Astrocyte (in vitro differentiated cells and primary cell): ENCODE measurements around the gene DOCK10.

Experiments used
- EZH2 ChIP-seq: IDR thresholded peaks from 2 replicates; pipeline ENCODE4 v1.6.1; 2012; ENCODE audit warnings: mild to moderate bottlenecking, low read length, inconsistent platforms; ENCODE audit not compliant: insufficient read depth
- TF ChIP-seq, protein P1 (sequence below): IDR thresholded peaks from 2 replicates; pipeline ENCODE4 v1.5.1; 2011; ENCODE audit warnings: low read depth, mild to moderate bottlenecking, inconsistent platforms, low read length, moderate library complexity; ENCODE audit not compliant: insufficient read depth

GRCh38 chr2:224849264-224849663 is 193.0 kb downstream of the DOCK10 start:
- TF ChIP-seq, protein P1, sequence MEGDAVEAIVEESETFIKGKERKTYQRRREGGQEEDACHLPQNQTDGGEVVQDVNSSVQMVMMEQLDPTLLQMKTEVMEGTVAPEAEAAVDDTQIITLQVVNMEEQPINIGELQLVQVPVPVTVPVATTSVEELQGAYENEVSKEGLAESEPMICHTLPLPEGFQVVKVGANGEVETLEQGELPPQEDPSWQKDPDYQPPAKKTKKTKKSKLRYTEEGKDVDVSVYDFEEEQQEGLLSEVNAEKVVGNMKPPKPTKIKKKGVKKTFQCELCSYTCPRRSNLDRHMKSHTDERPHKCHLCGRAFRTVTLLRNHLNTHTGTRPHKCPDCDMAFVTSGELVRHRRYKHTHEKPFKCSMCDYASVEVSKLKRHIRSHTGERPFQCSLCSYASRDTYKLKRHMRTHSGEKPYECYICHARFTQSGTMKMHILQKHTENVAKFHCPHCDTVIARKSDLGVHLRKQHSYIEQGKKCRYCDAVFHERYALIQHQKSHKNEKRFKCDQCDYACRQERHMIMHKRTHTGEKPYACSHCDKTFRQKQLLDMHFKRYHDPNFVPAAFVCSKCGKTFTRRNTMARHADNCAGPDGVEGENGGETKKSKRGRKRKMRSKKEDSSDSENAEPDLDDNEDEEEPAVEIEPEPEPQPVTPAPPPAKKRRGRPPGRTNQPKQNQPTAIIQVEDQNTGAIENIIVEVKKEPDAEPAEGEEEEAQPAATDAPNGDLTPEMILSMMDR: no peak
- TF ChIP-seq EZH2: no peak
